WTC11 (cell line): ENCODE measurements around the gene PREX1. TPM values are rescaled to one million over a fixed set of nuclear protein-coding genes. Genes with fewer than 3 reads are reported as not detected.

Source experiments
- ATAC-seq: fragments of 200-7000 bp; cut with Tn5 transposase; 2 replicates; pipeline ENCODE4 v1.10.0; 2021; ENCODE audit warnings: mild to moderate bottlenecking, moderate library complexity
- CTCF ChIA-PET: fragments of 300-600 bp; sonication (Branson Sonifier 250); formaldehyde crosslinking; loops from one replicate; lab custom pipeline; 2021; ENCODE audit warnings: antibody characterized with exemption; lab: Charles Lee
- POLR2A ChIA-PET: fragments of 350-600 bp; sonication (Branson Sonifier 250); formaldehyde crosslinking; loops from one replicate; lab custom pipeline; 2021; ENCODE audit warnings: antibody characterized with exemption; lab: Charles Lee
- DNase-seq: peaks from one replicate; pipeline ENCODE4 v3.0.0; 2021; ENCODE audit warnings: low spot score
- H3K27ac Mint-ChIP-seq: 2 replicates; pipeline ENCODE4 v1.8.0; 2021; ENCODE audit warnings: mixed read lengths
- H3K27me3 Mint-ChIP-seq: 2 replicates; pipeline ENCODE4 v1.8.0; 2021; ENCODE audit warnings: low read depth, mild to moderate bottlenecking, moderate library complexity, mixed read lengths
- H3K36me3 Mint-ChIP-seq: 2 replicates; pipeline ENCODE4 v1.8.0; 2021; ENCODE audit warnings: mixed read lengths
- H3K4me1 Mint-ChIP-seq: 2 replicates; pipeline ENCODE4 v1.8.0; 2022; ENCODE audit warnings: mixed read lengths
- H3K4me3 Mint-ChIP-seq: 2 replicates; pipeline ENCODE4 v1.8.0; 2021; ENCODE audit warnings: mild to moderate bottlenecking, moderate library complexity, mixed read lengths
- H3K9me3 Mint-ChIP-seq: 2 replicates; pipeline ENCODE4 v1.8.0; 2021; ENCODE audit warnings: mixed read lengths
- ATF2 ChIP-seq: sonication (generic); formaldehyde crosslinking; IDR thresholded peaks from 2 replicates; pipeline ENCODE4 v1.8.1; 2022; ENCODE audit warnings: low read depth, missing genetic modification reagents, borderline replicate concordance
- ATF6 ChIP-seq: sonication (generic); formaldehyde crosslinking; IDR thresholded peaks from 2 replicates; pipeline ENCODE4 v1.8.1; 2023; ENCODE audit warnings: mild to moderate bottlenecking, missing genetic modification reagents
- E2F1 ChIP-seq: sonication (generic); formaldehyde crosslinking; IDR thresholded peaks from 2 replicates; pipeline ENCODE4 v1.8.0; 2022; ENCODE audit warnings: mild to moderate bottlenecking, missing genetic modification reagents
- ETV6 ChIP-seq: sonication (generic); formaldehyde crosslinking; IDR thresholded peaks from 2 replicates; pipeline ENCODE4 v1.8.1; 2022; ENCODE audit warnings: mild to moderate bottlenecking, missing genetic modification reagents
- MYBL2 ChIP-seq: sonication (generic); formaldehyde crosslinking; IDR thresholded peaks from 2 replicates; pipeline ENCODE4 v1.8.1; 2023; ENCODE audit warnings: mild to moderate bottlenecking, moderate library complexity, missing genetic modification reagents
- NR1H2 ChIP-seq: sonication (generic); formaldehyde crosslinking; IDR thresholded peaks from 2 replicates; pipeline ENCODE4 v1.9.0; 2021; ENCODE audit warnings: mild to moderate bottlenecking, moderate library complexity, missing genetic modification reagents
- NR2C2 ChIP-seq: sonication (generic); formaldehyde crosslinking; IDR thresholded peaks from 2 replicates; pipeline ENCODE4 v1.8.0; 2022; ENCODE audit warnings: mild to moderate bottlenecking, missing genetic modification reagents
- OVOL2 ChIP-seq: fragments of 250-450 bp; sonication (Bioruptor Pico); IDR thresholded peaks from 2 replicates; pipeline ENCODE4 v1.9.0; 2021; ENCODE audit warnings: mild to moderate bottlenecking, borderline replicate concordance
- RELA ChIP-seq: sonication (generic); formaldehyde crosslinking; IDR thresholded peaks from 2 replicates; pipeline ENCODE4 v1.8.1; 2022; ENCODE audit warnings: missing genetic modification reagents, mild to moderate bottlenecking, borderline replicate concordance
- TP53 ChIP-seq: sonication (generic); formaldehyde crosslinking; IDR thresholded peaks from 2 replicates; pipeline ENCODE4 v1.8.1; 2023; ENCODE audit warnings: mild to moderate bottlenecking, missing genetic modification reagents
- ZNF281 ChIP-seq: sonication (generic); formaldehyde crosslinking; IDR thresholded peaks from 2 replicates; pipeline ENCODE4 v1.8.0; 2023; ENCODE audit warnings: mild to moderate bottlenecking, missing genetic modification reagents
- ZNF317 ChIP-seq: sonication (generic); formaldehyde crosslinking; IDR thresholded peaks from 2 replicates; pipeline ENCODE4 v1.8.1; 2023; ENCODE audit warnings: low read depth, mild to moderate bottlenecking, moderate library complexity, missing genetic modification reagents, borderline replicate concordance
- ZNF396 ChIP-seq: fragments of 250-450 bp; sonication (Bioruptor Pico); IDR thresholded peaks from 2 replicates; pipeline ENCODE4 v1.8.0; 2021; ENCODE audit warnings: mild to moderate bottlenecking, moderate library complexity, borderline replicate concordance
- total RNA-seq: library from RNA; stranded (reverse); gene quantifications from 3 replicates; pipeline ENCODE4 v1.2.3, GENCODE V29; 2021
- TF ChIP-seq, protein P1 (sequence below): sonication (generic); formaldehyde crosslinking; IDR thresholded peaks from 2 replicates; pipeline ENCODE4 v1.8.1; 2023; ENCODE audit warnings: mild to moderate bottlenecking, missing genetic modification reagents
- TF ChIP-seq, protein P2 (sequence below): sonication (generic); formaldehyde crosslinking; IDR thresholded peaks from 2 replicates; pipeline ENCODE4 v1.8.1; 2022; ENCODE audit warnings: mild to moderate bottlenecking, moderate library complexity, missing genetic modification reagents
- TF ChIP-seq, protein P3 (sequence below): sonication (generic); formaldehyde crosslinking; IDR thresholded peaks from 2 replicates; pipeline ENCODE4 v1.8.0; 2023; ENCODE audit warnings: missing genetic modification reagents, mild to moderate bottlenecking, borderline replicate concordance

The PREX1 gene
- total RNA-seq, 1 experiment from 2014 or later, result 17.3 TPM

- Mint-ChIP-seq H3K9me3 (no peaks in the 10 kb centered on the region), H3K4me3 (no peak overlapping the region), H3K4me1 (peaks cover 7% of the 10 kb centered on the region), H3K27me3 (no peaks in the 10 kb centered on the region; the same call in 1 of the 2 replicates), H3K36me3 (no peaks in the 10 kb centered on the region), H3K27ac (no peak overlapping the region)
- TF ChIP-seq ZNF317, result no peak
- TF ChIP-seq ZNF281 (CRISPR knock-in tag), result no peak
- TF ChIP-seq NR2C2, result no peak
- no peak for TF ChIP-seq RELA (CRISPR knock-in tag)
- TF ChIP-seq, protein P1, sequence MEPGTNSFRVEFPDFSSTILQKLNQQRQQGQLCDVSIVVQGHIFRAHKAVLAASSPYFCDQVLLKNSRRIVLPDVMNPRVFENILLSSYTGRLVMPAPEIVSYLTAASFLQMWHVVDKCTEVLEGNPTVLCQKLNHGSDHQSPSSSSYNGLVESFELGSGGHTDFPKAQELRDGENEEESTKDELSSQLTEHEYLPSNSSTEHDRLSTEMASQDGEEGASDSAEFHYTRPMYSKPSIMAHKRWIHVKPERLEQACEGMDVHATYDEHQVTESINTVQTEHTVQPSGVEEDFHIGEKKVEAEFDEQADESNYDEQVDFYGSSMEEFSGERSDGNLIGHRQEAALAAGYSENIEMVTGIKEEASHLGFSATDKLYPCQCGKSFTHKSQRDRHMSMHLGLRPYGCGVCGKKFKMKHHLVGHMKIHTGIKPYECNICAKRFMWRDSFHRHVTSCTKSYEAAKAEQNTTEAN (CRISPR knock-in tag), result no peak
- TF ChIP-seq E2F1 (CRISPR knock-in tag), result no peak
- TF ChIP-seq, protein P2, sequence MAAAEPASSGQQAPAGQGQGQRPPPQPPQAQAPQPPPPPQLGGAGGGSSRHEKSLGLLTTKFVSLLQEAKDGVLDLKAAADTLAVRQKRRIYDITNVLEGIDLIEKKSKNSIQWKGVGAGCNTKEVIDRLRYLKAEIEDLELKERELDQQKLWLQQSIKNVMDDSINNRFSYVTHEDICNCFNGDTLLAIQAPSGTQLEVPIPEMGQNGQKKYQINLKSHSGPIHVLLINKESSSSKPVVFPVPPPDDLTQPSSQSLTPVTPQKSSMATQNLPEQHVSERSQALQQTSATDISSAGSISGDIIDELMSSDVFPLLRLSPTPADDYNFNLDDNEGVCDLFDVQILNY, result no peak
- no peak for TF ChIP-seq ZNF396 (CRISPR knock-in tag)
- TF ChIP-seq MYBL2 (CRISPR knock-in tag), result no peak
- TF ChIP-seq, protein P3, sequence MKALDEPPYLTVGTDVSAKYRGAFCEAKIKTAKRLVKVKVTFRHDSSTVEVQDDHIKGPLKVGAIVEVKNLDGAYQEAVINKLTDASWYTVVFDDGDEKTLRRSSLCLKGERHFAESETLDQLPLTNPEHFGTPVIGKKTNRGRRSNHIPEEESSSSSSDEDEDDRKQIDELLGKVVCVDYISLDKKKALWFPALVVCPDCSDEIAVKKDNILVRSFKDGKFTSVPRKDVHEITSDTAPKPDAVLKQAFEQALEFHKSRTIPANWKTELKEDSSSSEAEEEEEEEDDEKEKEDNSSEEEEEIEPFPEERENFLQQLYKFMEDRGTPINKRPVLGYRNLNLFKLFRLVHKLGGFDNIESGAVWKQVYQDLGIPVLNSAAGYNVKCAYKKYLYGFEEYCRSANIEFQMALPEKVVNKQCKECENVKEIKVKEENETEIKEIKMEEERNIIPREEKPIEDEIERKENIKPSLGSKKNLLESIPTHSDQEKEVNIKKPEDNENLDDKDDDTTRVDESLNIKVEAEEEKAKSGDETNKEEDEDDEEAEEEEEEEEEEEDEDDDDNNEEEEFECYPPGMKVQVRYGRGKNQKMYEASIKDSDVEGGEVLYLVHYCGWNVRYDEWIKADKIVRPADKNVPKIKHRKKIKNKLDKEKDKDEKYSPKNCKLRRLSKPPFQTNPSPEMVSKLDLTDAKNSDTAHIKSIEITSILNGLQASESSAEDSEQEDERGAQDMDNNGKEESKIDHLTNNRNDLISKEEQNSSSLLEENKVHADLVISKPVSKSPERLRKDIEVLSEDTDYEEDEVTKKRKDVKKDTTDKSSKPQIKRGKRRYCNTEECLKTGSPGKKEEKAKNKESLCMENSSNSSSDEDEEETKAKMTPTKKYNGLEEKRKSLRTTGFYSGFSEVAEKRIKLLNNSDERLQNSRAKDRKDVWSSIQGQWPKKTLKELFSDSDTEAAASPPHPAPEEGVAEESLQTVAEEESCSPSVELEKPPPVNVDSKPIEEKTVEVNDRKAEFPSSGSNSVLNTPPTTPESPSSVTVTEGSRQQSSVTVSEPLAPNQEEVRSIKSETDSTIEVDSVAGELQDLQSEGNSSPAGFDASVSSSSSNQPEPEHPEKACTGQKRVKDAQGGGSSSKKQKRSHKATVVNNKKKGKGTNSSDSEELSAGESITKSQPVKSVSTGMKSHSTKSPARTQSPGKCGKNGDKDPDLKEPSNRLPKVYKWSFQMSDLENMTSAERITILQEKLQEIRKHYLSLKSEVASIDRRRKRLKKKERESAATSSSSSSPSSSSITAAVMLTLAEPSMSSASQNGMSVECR, result no peak
- no peak for TF ChIP-seq ATF6 (CRISPR knock-in tag)
- no peak for TF ChIP-seq ETV6 (CRISPR knock-in tag)
- TF ChIP-seq NR1H2 (CRISPR knock-in tag), result no peak
- TF ChIP-seq OVOL2 (CRISPR knock-in tag), result no peak
- TF ChIP-seq TP53 (CRISPR knock-in tag), result no peak
- no peak for TF ChIP-seq ATF2 (CRISPR knock-in tag)
- CTCF ChIA-PET, result no interaction called here
- no peak for ATAC-seq
- POLR2A ChIA-PET, result no interaction called here
- DNase-seq, result no peak
Measured at GRCh38 chr20:48731536-48731935, 96.3 kb downstream of the PREX1 start.
